HAP-1 (cell line): Measurements from ENCODE around the gene KIF26B.

Source experiments
- DNase-seq, 2 experiments: peaks; one replicate each; pipeline ENCODE4 v3.0.0-alpha.2; 2016 to 2020; ENCODE audit warnings: low spot score in 2 of 2
- H3K27me3 ChIP-seq: fragments of 250-450 bp; sonication (Bioruptor Pico); 2 replicates; pipeline ENCODE4 v1.5.1; 2020; ENCODE audit warnings: low read depth, mild to moderate bottlenecking, moderate library complexity
- H3K36me3 ChIP-seq: fragments of 250-450 bp; sonication (Bioruptor Pico); replicated peaks from 2 replicates; pipeline ENCODE4 v1.5.1; 2020; ENCODE audit warnings: mild to moderate bottlenecking
- H3K4me1 ChIP-seq: fragments of 250-450 bp; sonication (Bioruptor Pico); 2 replicates; pipeline ENCODE4 v1.5.1; 2020; ENCODE audit warnings: mild to moderate bottlenecking
- H3K4me3 ChIP-seq: fragments of 250-450 bp; sonication (Bioruptor Pico); 2 replicates; pipeline ENCODE4 v1.5.1; 2020; ENCODE audit warnings: mild to moderate bottlenecking, moderate library complexity
- H3K9me3 ChIP-seq: fragments of 250-450 bp; sonication (Bioruptor Pico); 2 replicates; pipeline ENCODE4 v1.5.1; 2020; ENCODE audit warnings: mild to moderate bottlenecking, moderate library complexity
- in situ Hi-C: fragments of 300-500 bp; cut with MboI; formaldehyde crosslinking; loops from 3 replicates; pipeline ENCODE4 v1.14.3; 2020; ENCODE audit warnings: low sequenced_read_pairs, inconsistent platforms, mixed read lengths

KIF26B gene

DNA sequence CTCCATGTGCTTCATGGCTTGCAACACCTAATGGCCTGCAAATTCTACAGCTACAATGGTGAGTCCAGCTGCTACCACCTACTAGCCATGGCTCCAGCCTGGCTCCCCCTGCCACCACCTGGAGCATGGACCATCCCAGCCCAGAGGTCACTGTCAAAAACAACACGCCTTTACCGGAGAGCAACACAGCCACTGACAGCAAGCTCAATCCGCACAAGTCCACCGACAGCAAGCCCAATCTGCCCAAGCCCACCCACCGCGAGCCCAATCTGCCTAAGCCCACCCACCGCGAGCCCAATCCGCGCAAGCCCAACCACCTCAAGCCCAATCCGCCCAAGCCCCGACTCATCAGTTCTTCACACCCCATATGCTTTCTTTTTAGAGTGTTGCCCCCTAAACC is 128.2 kb downstream of the KIF26B start:
- H3K36me3 ChIP-seq = no peaks in the 10 kb centered on the region
- no peak for DNase-seq
- no peak overlapping the region for H3K4me3 ChIP-seq
- H3K4me1 ChIP-seq = no peaks in the 10 kb centered on the region
- in situ Hi-C loops = no loop called here
- H3K27me3 ChIP-seq = no peaks in the 10 kb centered on the region
- no peaks in the 10 kb centered on the region for H3K9me3 ChIP-seq

DNA sequence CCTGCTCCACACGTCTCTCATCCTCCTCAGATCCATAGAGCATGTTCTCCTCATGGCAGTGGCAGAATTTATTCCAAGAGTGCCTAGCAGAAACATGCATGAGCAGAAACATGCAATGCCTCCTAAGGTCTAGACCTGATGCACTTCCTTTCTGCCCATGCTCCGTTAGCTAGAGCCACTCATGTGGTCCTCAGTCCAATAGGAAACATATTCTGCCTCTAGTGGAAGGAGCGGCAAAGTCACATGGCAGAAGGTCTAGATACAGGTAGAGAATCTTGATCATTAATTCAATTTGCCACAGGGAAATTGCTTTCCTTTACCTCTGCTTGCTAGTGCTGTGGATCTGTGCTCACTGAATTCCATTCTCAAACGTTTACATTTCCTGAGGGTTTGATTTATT is 130.4 kb downstream of the KIF26B start:
- Histone ChIP-seq H3K4me1 (no peaks in the 10 kb centered on the region), H3K27me3 (no peaks in the 10 kb centered on the region), H3K9me3 (no peaks in the 10 kb centered on the region), H3K36me3 (no peaks in the 10 kb centered on the region), H3K4me3 (no peak overlapping the region)
- in situ Hi-C loops = no loop called here
- DNase-seq = no peak

DNA sequence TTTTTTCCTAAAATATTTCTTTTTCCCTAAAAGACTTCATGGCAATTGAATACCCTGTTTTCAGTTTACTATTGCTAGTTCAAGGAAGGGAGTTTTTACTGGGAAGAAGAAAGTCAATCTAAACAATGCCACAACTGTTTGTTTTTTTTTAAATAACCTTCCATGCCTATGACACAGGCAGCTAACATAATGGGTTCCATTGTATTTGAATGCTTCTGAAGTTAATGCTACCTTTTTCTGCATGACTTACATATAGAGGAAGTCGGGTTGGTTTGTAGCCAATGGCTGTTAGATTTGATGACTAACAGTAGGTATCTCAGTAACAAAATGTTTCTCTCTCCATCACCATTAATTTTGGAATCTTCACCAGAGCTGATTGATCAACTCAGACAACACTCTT is 134.0 kb downstream of the KIF26B start:
- Histone ChIP-seq H3K4me1 (no peaks in the 10 kb centered on the region), H3K9me3 (no peaks in the 10 kb centered on the region), H3K27me3 (no peaks in the 10 kb centered on the region), H3K4me3 (no peak overlapping the region), H3K36me3 (no peaks in the 10 kb centered on the region)
- DNase-seq = no peak
- in situ Hi-C loops = no loop called here

DNA sequence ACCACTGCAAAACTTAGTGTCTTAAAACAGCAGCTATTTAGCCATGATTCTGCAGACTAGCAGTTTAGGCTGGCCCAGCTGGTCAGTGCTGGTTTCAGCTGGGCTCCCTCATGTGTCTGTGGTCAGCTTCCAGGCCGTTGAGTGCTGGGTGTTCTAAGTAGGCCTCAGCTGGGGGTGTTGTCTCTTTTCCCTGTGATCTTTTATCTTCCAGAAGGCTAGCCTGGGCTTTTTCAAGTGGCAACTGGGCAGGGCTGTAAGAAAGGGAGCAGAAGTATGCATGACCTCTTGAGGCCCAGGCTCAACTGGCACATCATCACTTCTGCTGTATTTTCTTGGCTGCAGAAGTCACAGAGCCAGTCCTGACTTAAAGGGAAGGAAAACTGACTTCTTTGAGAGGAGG is 136.1 kb downstream of the KIF26B start:
- no peaks in the 10 kb centered on the region for H3K27me3 ChIP-seq
- H3K36me3 ChIP-seq = no peaks in the 10 kb centered on the region

DNA sequence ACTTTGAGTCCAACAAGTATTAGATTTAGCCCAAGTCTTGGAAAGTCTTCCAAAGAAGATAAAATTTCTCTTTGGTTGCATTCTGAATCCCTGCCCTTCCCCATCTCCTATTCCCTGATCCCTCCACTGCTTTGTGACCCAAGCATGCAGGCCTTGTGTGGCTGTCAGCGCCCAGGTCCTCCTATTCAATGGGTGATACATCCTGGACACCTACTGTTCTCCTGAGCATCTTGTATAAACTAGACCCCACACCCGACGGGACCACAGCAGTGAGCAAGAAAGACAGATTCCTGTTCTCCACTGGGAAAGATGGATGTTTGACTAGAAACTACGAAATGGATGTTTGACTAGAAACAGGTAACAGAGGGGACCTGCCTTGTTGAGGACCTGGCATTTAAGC is 136.6 kb downstream of the KIF26B start:
- no peaks in the 10 kb centered on the region for H3K27me3 ChIP-seq

More for the DNA sequence above, 136.1 kb downstream of the KIF26B start:
- Histone ChIP-seq H3K4me1 (no peaks in the 10 kb centered on the region), H3K9me3 (no peaks in the 10 kb centered on the region), H3K4me3 (no peak overlapping the region)
- in situ Hi-C loops = no loop called here
- no peak for DNase-seq

DNA sequence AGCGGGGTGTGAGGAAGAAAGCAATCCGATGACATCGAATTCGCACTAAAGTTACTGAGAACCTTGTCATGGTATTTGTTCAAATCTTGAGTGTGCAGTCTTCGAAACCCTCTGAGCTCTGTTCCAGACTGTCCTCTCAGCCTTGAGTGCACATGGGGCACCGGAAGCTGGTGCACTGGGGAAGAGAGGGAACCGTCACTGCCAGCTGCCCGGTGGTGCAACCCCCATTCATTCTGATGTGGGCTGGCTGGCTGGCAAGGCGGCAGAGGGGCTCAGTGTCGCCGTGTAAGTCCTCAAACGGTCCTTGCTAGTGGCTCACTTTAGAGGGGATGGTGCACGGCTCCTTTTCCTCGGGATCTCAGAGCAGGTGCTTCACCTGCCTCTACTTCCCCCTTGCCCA is 137.4 kb downstream of the KIF26B start:
- H3K9me3 ChIP-seq = no peaks in the 10 kb centered on the region
- in situ Hi-C loops = no loop called here
- H3K27me3 ChIP-seq = no peaks in the 10 kb centered on the region
- no peak for DNase-seq
- H3K36me3 ChIP-seq = no peaks in the 10 kb centered on the region
- no peaks in the 10 kb centered on the region for H3K4me1 ChIP-seq
- H3K4me3 ChIP-seq = no peak overlapping the region

More for the DNA sequence above, 136.6 kb downstream of the KIF26B start:
- no peaks in the 10 kb centered on the region for H3K4me1 ChIP-seq
- DNase-seq = no peak
- no peak overlapping the region for H3K4me3 ChIP-seq
- no peaks in the 10 kb centered on the region for H3K36me3 ChIP-seq
- no peaks in the 10 kb centered on the region for H3K9me3 ChIP-seq
- in situ Hi-C loops = no loop called here

DNA sequence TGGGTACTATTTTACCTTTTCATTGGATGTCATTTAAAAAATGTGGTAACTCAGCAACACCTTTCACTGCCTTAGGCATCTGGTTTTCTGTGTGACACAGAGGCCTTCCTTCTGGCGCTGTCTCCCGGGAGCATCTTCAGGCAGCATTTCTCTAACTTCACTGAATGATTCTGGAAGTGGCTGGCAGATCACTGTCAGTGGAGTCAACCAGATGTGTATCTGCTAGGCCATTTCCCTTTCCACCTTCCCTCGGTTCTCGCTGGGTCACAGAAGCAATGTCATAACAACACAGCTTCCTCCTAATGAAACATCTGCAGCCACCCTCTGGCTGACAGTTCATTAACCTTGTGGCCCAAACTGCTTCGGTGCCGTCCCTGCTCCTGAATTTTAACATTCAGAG is 137.8 kb downstream of the KIF26B start:
- no peak for DNase-seq

DNA sequence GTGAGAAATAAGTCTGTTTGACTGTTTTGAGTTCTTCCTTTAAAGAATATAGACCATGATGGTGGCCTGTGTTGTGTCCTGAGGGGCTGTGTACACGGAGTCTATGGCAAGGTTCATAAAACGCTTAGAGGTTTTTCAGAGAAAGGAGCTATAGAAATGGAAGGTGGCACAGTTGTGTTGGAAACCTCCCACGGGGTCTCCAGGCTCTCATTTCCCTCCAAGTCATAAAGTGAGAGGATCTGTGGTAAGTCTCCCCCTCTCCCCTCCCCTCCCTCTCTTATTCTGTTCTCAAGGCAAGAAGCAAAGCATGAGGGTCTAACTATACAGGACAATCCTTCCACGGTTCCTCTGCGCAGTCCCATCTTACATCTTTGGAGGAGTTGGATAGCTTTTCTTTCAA is 139.2 kb downstream of the KIF26B start:
- Histone ChIP-seq H3K4me3 (no peak overlapping the region), H3K36me3 (no peaks in the 10 kb centered on the region), H3K4me1 (no peaks in the 10 kb centered on the region), H3K9me3 (no peaks in the 10 kb centered on the region), H3K27me3 (no peaks in the 10 kb centered on the region)
- in situ Hi-C loops = no loop called here
- no peak for DNase-seq

More for the DNA sequence above, 137.8 kb downstream of the KIF26B start:
- no peaks in the 10 kb centered on the region for H3K36me3 ChIP-seq
- no peaks in the 10 kb centered on the region for H3K9me3 ChIP-seq
- no peaks in the 10 kb centered on the region for H3K4me1 ChIP-seq
- H3K27me3 ChIP-seq = no peaks in the 10 kb centered on the region
- no peak overlapping the region for H3K4me3 ChIP-seq
- in situ Hi-C loops = no loop called here

DNA sequence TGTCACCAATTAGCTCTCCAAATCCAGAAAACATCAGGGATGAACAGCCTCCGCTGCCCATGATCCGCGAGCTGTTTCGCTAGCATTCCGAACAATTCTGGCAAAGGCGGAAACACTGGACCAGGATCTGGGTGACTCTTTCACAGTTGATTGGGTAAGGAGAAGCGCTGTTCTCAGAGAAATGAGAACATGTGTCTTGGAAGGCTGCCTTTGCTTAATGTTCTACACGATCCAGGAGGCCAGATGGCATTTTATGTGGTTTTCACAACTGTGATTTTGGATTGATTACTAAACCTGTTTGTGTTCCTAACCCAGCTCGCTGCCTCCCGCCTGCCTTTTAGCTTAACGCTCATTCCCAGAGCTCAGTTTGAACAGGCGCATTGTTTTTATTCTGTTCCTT is 144.0 kb downstream of the KIF26B start:
- Histone ChIP-seq H3K4me1 (no peaks in the 10 kb centered on the region), H3K27me3 (no peaks in the 10 kb centered on the region), H3K9me3 (no peaks in the 10 kb centered on the region), H3K36me3 (no peaks in the 10 kb centered on the region), H3K4me3 (no peak overlapping the region)
- DNase-seq = no peak
- in situ Hi-C loops = no loop called here

DNA sequence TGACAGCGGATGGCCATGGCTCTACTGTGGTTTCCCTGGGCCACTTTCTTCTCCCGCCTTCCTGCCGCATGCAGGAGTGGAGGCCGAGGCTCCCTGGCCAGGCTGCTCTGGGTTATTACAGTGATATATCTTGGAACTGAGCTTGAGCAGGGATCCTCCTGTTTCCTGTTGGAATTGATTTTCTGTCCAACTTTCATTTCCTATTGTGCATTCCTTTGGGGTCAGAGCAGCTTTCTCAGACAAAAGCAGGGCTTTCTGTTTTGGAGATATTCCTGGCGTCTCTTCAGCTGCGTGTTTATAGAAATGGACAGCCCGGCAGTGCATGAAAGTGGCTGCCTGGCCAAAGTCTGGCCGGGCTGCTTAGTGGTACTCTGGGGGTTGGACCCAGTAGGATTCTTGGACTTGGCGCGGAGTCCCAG is 146.4 kb downstream of the KIF26B start:
- no peaks in the 10 kb centered on the region for H3K4me1 ChIP-seq
- H3K27me3 ChIP-seq = no peaks in the 10 kb centered on the region
- H3K9me3 ChIP-seq = no peaks in the 10 kb centered on the region
- in situ Hi-C loops = no loop called here
- DNase-seq = no peak
- H3K4me3 ChIP-seq = no peak overlapping the region
- H3K36me3 ChIP-seq = no peaks in the 10 kb centered on the region

DNA sequence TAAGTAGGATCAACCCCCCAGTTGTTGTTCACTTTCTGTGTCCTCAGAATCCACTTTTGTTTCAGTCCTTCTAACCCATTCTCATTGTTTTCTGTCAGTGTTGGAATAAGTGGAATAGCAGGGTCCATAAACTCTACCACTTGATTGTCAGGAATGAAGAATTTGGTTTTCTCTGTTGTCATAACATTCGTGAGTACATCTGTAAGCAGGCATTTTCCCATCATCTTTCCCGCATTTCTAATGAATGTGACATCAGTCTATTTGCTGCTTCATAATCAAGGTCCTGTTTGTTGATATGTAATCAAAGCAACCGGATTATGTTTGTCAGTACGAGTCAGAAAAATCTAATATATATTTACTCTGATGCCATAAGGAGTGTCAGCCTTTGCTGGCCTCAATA is 147.1 kb downstream of the KIF26B start:
- no peak for DNase-seq
- H3K27me3 ChIP-seq = no peaks in the 10 kb centered on the region
- no peaks in the 10 kb centered on the region for H3K9me3 ChIP-seq
- H3K4me3 ChIP-seq = no peak overlapping the region
- H3K36me3 ChIP-seq = no peaks in the 10 kb centered on the region
- no peaks in the 10 kb centered on the region for H3K4me1 ChIP-seq
- in situ Hi-C loops = no loop called here

DNA sequence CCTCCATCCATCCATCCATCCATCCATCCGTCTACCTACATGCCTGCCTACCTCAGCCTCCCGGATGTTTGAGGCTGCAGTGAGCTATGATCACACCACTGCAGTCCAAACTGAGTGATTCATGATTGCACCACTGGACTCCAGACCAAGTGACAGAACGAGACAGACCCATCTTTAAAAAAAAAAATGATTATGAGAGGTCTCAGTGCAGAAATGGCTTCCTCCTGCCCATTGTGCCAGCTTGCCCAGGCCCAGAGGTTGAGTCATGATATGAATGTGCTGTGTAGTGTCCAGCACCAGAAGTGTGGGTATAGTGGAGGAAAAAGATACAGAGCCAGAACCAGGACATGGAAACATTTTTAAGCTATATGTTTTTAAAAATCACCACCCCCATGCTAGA is 149.9 kb downstream of the KIF26B start:
- in situ Hi-C loops = no loop called here
- Histone ChIP-seq H3K4me3 (no peak overlapping the region), H3K27me3 (no peaks in the 10 kb centered on the region), H3K9me3 (no peaks in the 10 kb centered on the region), H3K4me1 (no peaks in the 10 kb centered on the region), H3K36me3 (no peaks in the 10 kb centered on the region)
- no peak for DNase-seq

DNA sequence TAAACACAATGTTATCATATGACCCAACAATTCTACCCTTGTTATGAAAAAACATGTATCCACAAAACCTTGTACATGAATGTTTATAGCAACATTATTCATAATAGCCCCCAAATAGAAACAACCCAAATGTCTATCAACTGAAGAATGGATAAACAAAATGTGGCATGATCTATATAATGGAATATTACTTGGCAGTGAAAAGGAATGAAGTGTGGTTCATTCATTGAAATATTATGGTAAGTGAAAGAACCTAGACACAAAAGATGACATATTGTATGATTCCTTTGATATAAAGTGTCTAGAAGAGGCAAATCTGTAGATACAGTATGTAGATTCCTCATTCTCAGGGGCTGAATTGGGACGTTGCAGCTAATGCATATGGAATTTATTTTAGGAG is 151.2 kb downstream of the KIF26B start:
- H3K36me3 ChIP-seq = no peaks in the 10 kb centered on the region
- no peaks in the 10 kb centered on the region for H3K27me3 ChIP-seq
- H3K4me3 ChIP-seq = no peak overlapping the region
- no peak for DNase-seq
- in situ Hi-C loops = no loop called here
- H3K4me1 ChIP-seq = no peaks in the 10 kb centered on the region
- H3K9me3 ChIP-seq = no peaks in the 10 kb centered on the region

DNA sequence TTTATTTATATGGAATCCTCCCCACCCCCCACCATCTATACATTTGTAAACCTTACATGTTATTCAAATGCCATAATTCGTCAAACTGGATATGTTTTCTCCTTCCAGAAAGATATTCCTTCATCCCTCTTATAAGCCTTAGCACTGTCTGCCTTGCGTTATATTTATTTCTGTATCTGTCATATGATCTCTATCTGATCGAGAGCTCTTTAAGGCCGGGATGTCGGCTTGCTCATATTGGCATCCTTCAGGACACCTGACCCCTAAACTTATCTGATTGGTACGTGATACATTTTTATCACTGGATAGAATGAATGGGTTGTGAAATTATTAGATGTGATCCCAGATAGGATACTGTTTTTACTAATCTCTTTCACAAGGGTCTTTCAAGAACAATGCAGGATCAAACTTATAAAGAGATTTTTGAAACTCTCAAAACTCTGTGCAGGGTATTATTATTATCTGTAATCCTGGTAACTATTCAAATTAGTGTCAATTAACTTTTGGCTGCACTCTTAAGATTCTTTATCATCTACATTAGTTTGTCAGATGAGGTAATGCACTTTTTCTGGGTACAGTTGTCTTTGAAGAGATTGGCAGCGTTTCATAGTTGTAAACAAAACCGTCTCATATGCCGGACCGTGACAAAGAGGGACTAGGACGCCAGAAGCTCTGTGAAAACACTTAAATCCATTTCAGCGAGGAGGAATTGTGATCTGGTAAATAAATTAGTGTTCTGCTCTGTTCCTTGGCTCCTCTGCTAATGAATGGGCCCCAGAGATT is 152.0 kb downstream of the KIF26B start:
- Histone ChIP-seq H3K4me3 (no peak overlapping the region), H3K27me3 (no peaks in the 10 kb centered on the region), H3K36me3 (no peaks in the 10 kb centered on the region), H3K9me3 (no peaks in the 10 kb centered on the region), H3K4me1 (no peaks in the 10 kb centered on the region)
- no peak for DNase-seq
- in situ Hi-C loops = no loop called here
